Right atrium auricular region (tissue), 2 donors: ENCODE results near the gene ZDHHC6. TPM values are rescaled to one million over a fixed set of nuclear protein-coding genes. Genes with fewer than 3 reads are reported as not detected.

Experiments
- DNase-seq: peaks from one replicate; pipeline ENCODE4 v3.0.0-alpha.2; 2019; ENCODE audit warnings: low spot score
- H3K27ac ChIP-seq, 2 donors: fragments of 200-600 bp; sonication (generic); 1 replicate in 1 of 2; 2 replicates in 1 of 2; pipeline ENCODE4 v1.5.1; 2016 to 2019
- H3K27me3 ChIP-seq, 2 donors: fragments of 200-600 bp; sonication (generic); one replicate each; pipeline versions ENCODE4 v1.5.1 to v1.6.0; 2017 to 2019
- H3K36me3 ChIP-seq: fragments of 200-600 bp; sonication (generic); one replicate; pipeline ENCODE4 v1.5.1; 2016
- H3K4me1 ChIP-seq, 2 donors: fragments of 200-600 bp; sonication (generic); one replicate each; pipeline versions ENCODE4 v1.5.1 to v1.6.0; 2017 to 2019
- H3K4me3 ChIP-seq, 2 donors: fragments of 200-600 bp; sonication (generic); 1 replicate in 1 of 2; 2 replicates in 1 of 2; pipeline ENCODE4 v1.5.1; 2017 to 2019; ENCODE audit warnings: mild to moderate bottlenecking in 1 of 2, moderate library complexity in 1 of 2
- H3K9me3 ChIP-seq, 2 donors: fragments of 200-600 bp; sonication (generic); one replicate each; pipeline ENCODE4 v1.5.1; 2019
- CTCF ChIP-seq, 2 donors: fragments of 200-600 bp; sonication (generic); IDR thresholded peaks; one replicate each; pipeline ENCODE4 v1.5.1; 2019; ENCODE audit warnings: antibody characterized with exemption in 2 of 2
- total RNA-seq, 2 donors: library from RNA; depleted of rRNA; stranded (reverse); fragments of >200 nt; gene quantifications; one replicate each; pipeline ENCODE4 v1.1.0, GENCODE V29; 2016

The ZDHHC6 gene
- total RNA-seq, 2 donors from 2014 or later = 11.0 to 12.8 TPM

DNA sequence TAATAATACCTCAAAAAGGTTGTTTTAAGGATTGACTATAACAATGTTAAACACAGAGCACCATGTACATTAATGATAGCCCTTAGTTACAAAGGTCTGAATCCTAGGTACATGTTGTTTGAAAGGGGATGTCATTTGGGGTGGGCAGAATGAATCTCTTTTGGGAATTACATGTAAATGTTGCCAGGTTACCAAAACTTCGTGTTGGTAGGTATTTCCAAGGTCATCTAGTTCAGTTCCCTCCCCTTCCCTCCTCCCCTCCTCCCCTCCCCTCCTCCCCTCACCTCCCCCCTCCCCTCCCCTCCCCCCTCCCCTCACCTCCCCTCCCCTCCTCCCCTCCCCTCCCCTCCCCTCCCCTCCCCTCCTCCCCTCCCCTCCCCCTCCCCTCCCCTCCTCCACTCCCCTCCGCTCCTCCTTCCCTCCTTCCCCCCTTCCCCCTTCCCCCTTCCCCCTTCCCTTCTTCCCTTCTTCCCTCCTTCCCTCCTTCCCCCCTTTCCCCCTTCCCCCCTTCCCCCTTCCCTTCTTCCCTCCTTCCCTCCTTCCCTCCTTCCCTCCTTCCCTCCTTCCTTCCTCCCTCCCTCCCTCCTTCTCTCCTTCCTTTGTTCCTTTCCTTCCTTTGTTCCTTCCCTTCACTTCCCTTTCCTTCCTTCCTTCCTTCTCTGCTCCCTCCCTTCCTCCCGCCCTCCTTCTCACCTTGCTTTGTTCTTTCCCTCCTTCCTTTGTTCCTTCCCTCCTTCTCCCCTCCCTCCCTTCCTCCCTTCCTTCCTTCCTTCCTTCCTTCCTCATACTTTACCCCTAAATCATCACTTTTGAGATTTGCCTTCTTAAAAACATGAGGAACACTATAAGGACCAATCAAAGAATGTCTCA is 8.4 kb upstream of the ZDHHC6 start:
- Histone ChIP-seq H3K27me3 (no peaks in the 10 kb centered on the region), H3K4me3 (no peak overlapping the region), H3K4me1 (no peaks in the 10 kb centered on the region), H3K36me3 (no peaks in the 10 kb centered on the region), H3K27ac (no peak overlapping the region), H3K9me3 (no peaks in the 10 kb centered on the region)
- no peak for DNase-seq
- no peak for TF ChIP-seq CTCF (IDR thresholded peaks at IDR 0.05)

DNA sequence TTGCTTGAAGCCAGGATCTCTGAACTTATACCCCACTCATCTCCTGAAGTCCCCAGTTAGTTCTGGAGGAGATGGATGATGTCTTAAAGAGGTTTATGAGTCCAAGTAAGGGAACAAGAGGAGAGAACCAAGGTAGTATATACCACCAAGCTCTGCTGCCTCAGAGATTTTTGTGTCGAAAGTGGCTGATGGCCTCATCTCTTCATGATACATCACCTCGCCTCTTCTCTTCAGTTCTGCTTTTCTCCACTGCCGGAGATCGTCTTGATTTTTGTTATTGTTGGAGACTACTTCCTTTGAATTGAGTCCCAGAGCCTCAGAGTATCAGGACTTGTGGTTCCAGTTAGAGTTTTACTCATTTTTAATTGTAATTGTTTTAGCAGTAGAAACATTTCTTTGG is 2.2 kb upstream of the ZDHHC6 start:
- H3K27me3 ChIP-seq = no peaks in the 10 kb centered on the region
- DNase-seq = no peak
- H3K27ac ChIP-seq = no peak overlapping the region
- H3K36me3 ChIP-seq = no peaks in the 10 kb centered on the region
- H3K4me3 ChIP-seq = no peak overlapping the region
- H3K4me1 ChIP-seq = peaks cover 0 to 28% of the 10 kb centered on the region in 2 donors
- H3K9me3 ChIP-seq = no peaks in the 10 kb centered on the region
- no peak for TF ChIP-seq CTCF (IDR thresholded peaks at IDR 0.05)

DNA sequence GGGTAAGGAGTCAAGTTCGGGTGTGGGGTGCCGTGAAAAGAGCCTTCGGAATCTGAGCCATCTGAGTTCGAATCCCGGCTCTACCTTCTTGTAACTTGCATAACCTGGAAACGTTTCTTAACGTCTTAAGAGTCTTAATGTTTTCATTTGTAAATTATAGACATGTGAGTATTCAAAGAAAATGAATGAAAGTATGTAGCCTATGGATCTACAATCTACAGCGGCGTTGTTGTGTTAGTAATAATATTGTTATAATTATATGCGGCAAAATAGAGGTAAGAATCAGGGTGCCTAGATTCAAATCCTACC is 860 bp upstream of the ZDHHC6 start:
- H3K27ac ChIP-seq = peak overlapping the region; percentile 94

DNA sequence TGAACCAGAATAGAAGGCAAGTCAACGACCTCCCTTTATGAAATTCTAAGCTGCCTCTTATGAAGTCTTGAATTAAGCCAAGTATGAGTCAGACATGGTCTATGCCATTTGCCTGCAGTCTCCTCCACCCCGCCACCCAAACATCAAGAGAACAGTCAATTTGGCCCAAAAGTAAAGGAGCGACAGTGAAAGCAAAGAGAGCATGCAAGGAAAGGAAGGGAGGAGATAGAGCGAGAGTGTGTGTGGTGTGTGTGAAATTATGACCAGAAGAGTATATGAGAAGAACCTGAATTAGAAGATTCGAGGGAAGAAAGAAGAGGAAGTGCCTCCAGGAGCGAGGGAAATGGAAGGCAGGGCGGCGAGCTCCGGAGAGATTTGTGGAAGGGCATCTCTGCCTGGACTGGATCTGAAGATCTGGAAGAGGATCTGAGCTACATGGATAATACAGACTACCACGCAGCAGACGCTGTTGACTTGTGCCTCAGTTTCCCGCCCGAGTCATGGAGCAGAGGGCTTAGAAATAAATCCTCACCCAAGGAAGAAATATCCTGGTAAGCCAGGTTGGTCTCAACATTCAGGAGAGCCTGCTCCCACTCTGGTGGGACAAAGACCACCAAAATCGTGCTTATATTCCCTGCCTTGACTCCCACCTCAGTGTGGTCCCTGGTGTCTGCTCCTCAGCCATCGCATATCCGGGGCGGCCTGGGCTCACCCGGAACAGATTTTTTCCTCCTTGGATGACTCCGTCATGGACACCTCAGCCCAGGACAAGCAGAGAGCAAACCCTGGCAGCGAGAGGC is 459 bp downstream of the ZDHHC6 start:
- Histone ChIP-seq H3K27ac (peak overlapping the region; percentile 94), H3K36me3 (peaks cover 12% of the 10 kb centered on the region), H3K9me3 (no peaks in the 10 kb centered on the region), H3K27me3 (no peaks in the 10 kb centered on the region), H3K4me3 (peak overlapping the region; percentile 77 to 98), H3K4me1 (peaks cover 0 to 28% of the 10 kb centered on the region in 2 donors)
- no peak for DNase-seq
- TF ChIP-seq CTCF (IDR thresholded peaks at IDR 0.05) = no peak

More for the DNA sequence above, 860 bp upstream of the ZDHHC6 start:
- no peak for DNase-seq
- TF ChIP-seq CTCF (IDR thresholded peaks at IDR 0.05) = no peak
- Histone ChIP-seq H3K4me3 (peak overlapping the region; percentile 77 to 98), H3K27me3 (no peaks in the 10 kb centered on the region), H3K36me3 (no peaks in the 10 kb centered on the region), H3K9me3 (no peaks in the 10 kb centered on the region), H3K4me1 (peaks cover 0 to 28% of the 10 kb centered on the region in 2 donors)

DNA sequence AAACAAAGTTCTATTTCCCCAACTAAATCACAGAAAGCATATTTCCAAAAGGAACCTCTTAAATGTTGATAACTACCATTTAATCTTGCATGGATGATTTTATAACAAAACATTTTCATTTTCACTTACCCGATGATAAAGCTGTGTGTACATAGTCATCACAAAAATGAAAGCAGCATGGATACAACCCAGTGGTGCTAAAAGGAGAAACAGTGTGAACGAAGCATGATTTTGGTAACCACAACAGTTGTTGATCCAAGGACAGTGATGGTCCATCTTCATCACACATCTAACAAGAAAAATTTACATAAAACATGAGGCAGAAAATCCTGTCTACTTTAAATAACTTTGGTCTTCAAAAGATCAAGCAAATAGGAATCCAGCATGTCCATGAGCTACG is 4.7 kb downstream of the ZDHHC6 start:
- no peaks in the 10 kb centered on the region for H3K27me3 ChIP-seq
- no peak for TF ChIP-seq CTCF (IDR thresholded peaks at IDR 0.05)
- H3K36me3 ChIP-seq = peaks cover 47% of the 10 kb centered on the region
- no peak overlapping the region for H3K27ac ChIP-seq
- DNase-seq = no peak
- no peaks in the 10 kb centered on the region for H3K9me3 ChIP-seq
- no peak overlapping the region for H3K4me3 ChIP-seq
- H3K4me1 ChIP-seq = peaks cover 0 to 12% of the 10 kb centered on the region in 2 donors
